SHP77 treated with DMSO at 0.1 percent for 48 hours (cell line): ENCODE results near the gene ATRX.
"Not testable (repeated sequence)": the region's sequence is repeated elsewhere in the genome, so short reads cannot be mapped to it uniquely, and the experiment has no call there.

Experiments used
- DNase-seq: peaks from one replicate; lab custom pipeline; 2025; lab: John Stamatoyannopoulos, UW

ATRX gene

GRCh38 chrX:77740376-77740905 lies 45.6 kb downstream of the ATRX start:
- no peak for DNase-seq

GRCh38 chrX:77733342-77733741 lies 52.7 kb downstream of the ATRX start:
- no peak for DNase-seq

GRCh38 chrX:77731821-77732419 lies 54.1 kb downstream of the ATRX start:
- DNase-seq = no peak

GRCh38 chrX:77726095-77726494 lies 59.9 kb downstream of the ATRX start:
- not testable (repeated sequence) for DNase-seq

- DNase-seq = no peak
Measured at GRCh38 chrX:77723681-77724080, 62.3 kb downstream of the ATRX start.

GRCh38 chrX:77719388-77719787 lies 66.6 kb downstream of the ATRX start:
- no peak for DNase-seq

- DNase-seq = no peak
Measured at GRCh38 chrX:77704881-77705280, 81.1 kb downstream of the ATRX start.

- no peak for DNase-seq
Measured at GRCh38 chrX:77698242-77698641, 87.8 kb downstream of the ATRX start.

GRCh38 chrX:77694491-77694890 lies 91.5 kb downstream of the ATRX start:
- no peak for DNase-seq

- no peak for DNase-seq
Measured at GRCh38 chrX:77693594-77693993, 92.4 kb downstream of the ATRX start.

GRCh38 chrX:77691916-77692315 lies 94.1 kb downstream of the ATRX start:
- DNase-seq = no peak

GRCh38 chrX:77689376-77689775 lies 96.6 kb downstream of the ATRX start:
- DNase-seq = no peak

- DNase-seq = not testable (repeated sequence)
Measured at GRCh38 chrX:77685683-77686082, 100.3 kb downstream of the ATRX start.

GRCh38 chrX:77679144-77679543 lies 106.9 kb downstream of the ATRX start:
- no peak for DNase-seq

GRCh38 chrX:77675986-77676385 lies 110.0 kb downstream of the ATRX start:
- DNase-seq = no peak

GRCh38 chrX:77668391-77669237 lies 117.4 kb downstream of the ATRX start:
- DNase-seq = no peak

GRCh38 chrX:77658886-77659285 lies 127.1 kb downstream of the ATRX start:
- no peak for DNase-seq

GRCh38 chrX:77652095-77652494 lies 133.9 kb downstream of the ATRX start:
- DNase-seq = no peak

GRCh38 chrX:77640702-77641101 lies 145.3 kb downstream of the ATRX start:
- no peak for DNase-seq

- DNase-seq = no peak
Measured at GRCh38 chrX:77639820-77640219, 146.2 kb downstream of the ATRX start.

GRCh38 chrX:77638397-77638796 lies 147.6 kb downstream of the ATRX start:
- DNase-seq = no peak

GRCh38 chrX:77635373-77635772 lies 150.6 kb downstream of the ATRX start:
- DNase-seq = no peak

GRCh38 chrX:77628294-77629025 lies 157.6 kb downstream of the ATRX start:
- no peak for DNase-seq
